ENCODE measurements around the gene TAOK2. TPM values are rescaled to one million over a fixed set of nuclear protein-coding genes. Genes with fewer than 3 reads are reported as not detected.

The TAOK2 gene
- total RNA-seq, 1 donor from 2014 or later, result 40.1 TPM

GRCh38 chr16:30028438-30029076 lies 54.9 kb downstream of the TAOK2 start:
- no peak for TF ChIP-seq CTCF (IDR thresholded peaks at IDR 0.05; ENCODE audit: insufficient read depth, low read length, poor library complexity, severe bottlenecking)
- no peak for DNase-seq (ENCODE audit: low read depth)
- Histone ChIP-seq H3K4me3 (ENCODE audit: low read depth, low read length) (no peak overlapping the region), H3K27me3 (ENCODE audit: control insufficient read depth, insufficient read depth, low read length) (peaks cover 65% of the 10 kb centered on the region), H3K36me3 (ENCODE audit: control insufficient read depth, insufficient read depth, low read length) (no peaks in the 10 kb centered on the region)

GRCh38 chr16:30030011-30030685 lies 56.5 kb downstream of the TAOK2 start:
- Histone ChIP-seq H3K27me3 (ENCODE audit: control insufficient read depth, insufficient read depth, low read length) (peaks cover 63% of the 10 kb centered on the region), H3K36me3 (ENCODE audit: control insufficient read depth, insufficient read depth, low read length) (no peaks in the 10 kb centered on the region), H3K4me3 (ENCODE audit: low read depth, low read length) (no peak overlapping the region)
- no peak for DNase-seq (ENCODE audit: low read depth)
- no peak for TF ChIP-seq CTCF (IDR thresholded peaks at IDR 0.05; ENCODE audit: insufficient read depth, low read length, poor library complexity, severe bottlenecking)

GRCh38 chr16:30030841-30031413 lies 57.3 kb downstream of the TAOK2 start, which contains the start of gene TLCD3B:
Gene TLCD3B (minus strand): TSS chr16:30031271. CDS start chr16:30030527, 744 bp downstream.
- H3K4me3 ChIP-seq (ENCODE audit: low read depth, low read length), result peak within 1 kb of the TSS; percentile 5
- TF ChIP-seq CTCF (IDR thresholded peaks at IDR 0.05; ENCODE audit: insufficient read depth, low read length, poor library complexity, severe bottlenecking), result no peak
- H3K36me3 ChIP-seq (ENCODE audit: control insufficient read depth, insufficient read depth, low read length), result no peaks in the 10 kb centered on the region
- no peak for DNase-seq (ENCODE audit: low read depth)
- H3K27me3 ChIP-seq (ENCODE audit: control insufficient read depth, insufficient read depth, low read length), result peaks cover 61% of the 10 kb centered on the region

GRCh38 chr16:30031477-30031918 lies 57.8 kb downstream of the TAOK2 start:
- no peak for TF ChIP-seq CTCF (IDR thresholded peaks at IDR 0.05; ENCODE audit: insufficient read depth, low read length, poor library complexity, severe bottlenecking)
- H3K4me3 ChIP-seq (ENCODE audit: low read depth, low read length), result no peak overlapping the region
- peaks cover 61% of the 10 kb centered on the region for H3K27me3 ChIP-seq (ENCODE audit: control insufficient read depth, insufficient read depth, low read length)

GRCh38 chr16:30032083-30032819 lies 58.6 kb downstream of the TAOK2 start:
- Histone ChIP-seq H3K36me3 (ENCODE audit: control insufficient read depth, insufficient read depth, low read length) (no peaks in the 10 kb centered on the region), H3K27me3 (ENCODE audit: control insufficient read depth, insufficient read depth, low read length) (peaks cover 55% of the 10 kb centered on the region), H3K4me3 (ENCODE audit: low read depth, low read length) (no peak overlapping the region)
- peak; percentile 81 for TF ChIP-seq CTCF (IDR thresholded peaks at IDR 0.05; ENCODE audit: insufficient read depth, low read length, poor library complexity, severe bottlenecking)
- DNase-seq (ENCODE audit: low read depth), result peak; percentile 21

More at GRCh38 chr16:30031477-30031918, 57.8 kb downstream of the TAOK2 start:
- DNase-seq (ENCODE audit: low read depth), result no peak
- no peaks in the 10 kb centered on the region for H3K36me3 ChIP-seq (ENCODE audit: control insufficient read depth, insufficient read depth, low read length)
